ENCODE measurements around the gene LPCAT3.

The LPCAT3 gene

DNA sequence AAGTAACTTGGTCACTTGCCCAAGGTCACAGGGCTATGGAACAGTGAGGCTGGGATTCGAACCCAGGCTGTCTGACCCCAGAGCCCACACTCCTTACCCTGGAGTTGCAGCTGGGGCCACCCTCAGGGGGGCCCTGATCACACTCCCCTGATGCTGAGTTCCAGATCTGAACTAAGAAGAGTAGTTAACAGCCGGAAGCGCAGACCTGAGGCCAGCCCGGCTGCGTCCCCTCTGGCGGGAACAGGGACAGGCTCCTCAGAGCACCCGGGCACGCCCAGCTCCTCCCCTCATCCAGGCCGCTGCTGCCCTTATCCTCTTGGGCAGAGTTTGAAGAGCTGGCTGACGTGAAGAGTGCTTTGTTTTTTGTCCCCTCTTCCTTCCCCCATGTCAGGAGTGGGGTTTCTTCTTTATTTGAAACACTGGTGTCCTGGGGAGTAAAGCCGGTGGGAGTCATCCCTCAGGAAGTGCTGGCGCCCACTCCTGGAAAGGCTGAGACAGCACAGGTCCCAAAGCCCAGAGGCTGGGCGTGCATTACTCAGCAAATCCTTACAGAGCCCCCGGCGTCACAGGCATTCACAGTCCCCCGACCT, 56.5 kb downstream of the LPCAT3 start:
- no peak for TF ChIP-seq MAX (IDR thresholded peaks at IDR 0.05; ENCODE audit: low read depth, low read length)
- TF ChIP-seq, protein P1, sequence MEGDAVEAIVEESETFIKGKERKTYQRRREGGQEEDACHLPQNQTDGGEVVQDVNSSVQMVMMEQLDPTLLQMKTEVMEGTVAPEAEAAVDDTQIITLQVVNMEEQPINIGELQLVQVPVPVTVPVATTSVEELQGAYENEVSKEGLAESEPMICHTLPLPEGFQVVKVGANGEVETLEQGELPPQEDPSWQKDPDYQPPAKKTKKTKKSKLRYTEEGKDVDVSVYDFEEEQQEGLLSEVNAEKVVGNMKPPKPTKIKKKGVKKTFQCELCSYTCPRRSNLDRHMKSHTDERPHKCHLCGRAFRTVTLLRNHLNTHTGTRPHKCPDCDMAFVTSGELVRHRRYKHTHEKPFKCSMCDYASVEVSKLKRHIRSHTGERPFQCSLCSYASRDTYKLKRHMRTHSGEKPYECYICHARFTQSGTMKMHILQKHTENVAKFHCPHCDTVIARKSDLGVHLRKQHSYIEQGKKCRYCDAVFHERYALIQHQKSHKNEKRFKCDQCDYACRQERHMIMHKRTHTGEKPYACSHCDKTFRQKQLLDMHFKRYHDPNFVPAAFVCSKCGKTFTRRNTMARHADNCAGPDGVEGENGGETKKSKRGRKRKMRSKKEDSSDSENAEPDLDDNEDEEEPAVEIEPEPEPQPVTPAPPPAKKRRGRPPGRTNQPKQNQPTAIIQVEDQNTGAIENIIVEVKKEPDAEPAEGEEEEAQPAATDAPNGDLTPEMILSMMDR (IDR thresholded peaks at IDR 0.05; ENCODE audit: low read depth, low read length), result peak; percentile 47
- no peak for TF ChIP-seq MYC (IDR thresholded peaks at IDR 0.05; ENCODE audit: low read depth, low read length)
- TF ChIP-seq POLR2A (IDR thresholded peaks at IDR 0.05; ENCODE audit: extremely low read depth, insufficient read length), result peak; percentile 18
- H3K4me3 ChIP-seq (ENCODE audit: low read depth, low read length), result peak overlapping the region; percentile 44
- peak; percentile 89 for DNase-seq (ENCODE audit: low read depth)

GRCh38 chr12:6961278-6961694, 57.0 kb downstream of the LPCAT3 start:
- peak overlapping the region; percentile 44 for H3K4me3 ChIP-seq (ENCODE audit: low read depth, low read length)
- DNase-seq (ENCODE audit: low read depth), result peak; percentile 87
- peak; percentile 92 for TF ChIP-seq MAX (IDR thresholded peaks at IDR 0.05; ENCODE audit: low read depth, low read length)
- peak; percentile 95 for TF ChIP-seq MYC (IDR thresholded peaks at IDR 0.05; ENCODE audit: low read depth, low read length)
- no peak for TF ChIP-seq POLR2A (IDR thresholded peaks at IDR 0.05; ENCODE audit: extremely low read depth, insufficient read length)
- TF ChIP-seq, protein P1 (IDR thresholded peaks at IDR 0.05; ENCODE audit: low read depth, low read length), result no peak

GRCh38 chr12:6960593-6961277, 57.5 kb downstream of the LPCAT3 start:
- H3K4me3 ChIP-seq (ENCODE audit: low read depth, low read length), result no peak overlapping the region
- DNase-seq (ENCODE audit: low read depth), result peak; percentile 78
- TF ChIP-seq, protein P1 (IDR thresholded peaks at IDR 0.05; ENCODE audit: low read depth, low read length), result peak; percentile 38
- no peak for TF ChIP-seq MYC (IDR thresholded peaks at IDR 0.05; ENCODE audit: low read depth, low read length)
- TF ChIP-seq MAX (IDR thresholded peaks at IDR 0.05; ENCODE audit: low read depth, low read length), result peak; percentile 24; the same call in 1 of the 2 replicates
- no peak for TF ChIP-seq POLR2A (IDR thresholded peaks at IDR 0.05; ENCODE audit: extremely low read depth, insufficient read length)

- TF ChIP-seq POLR2A (IDR thresholded peaks at IDR 0.05; ENCODE audit: extremely low read depth, insufficient read length) (no peak), MYC (IDR thresholded peaks at IDR 0.05; ENCODE audit: low read depth, low read length) (no peak), MAX (IDR thresholded peaks at IDR 0.05; ENCODE audit: low read depth, low read length) (no peak)
- TF ChIP-seq, protein P1 (IDR thresholded peaks at IDR 0.05; ENCODE audit: low read depth, low read length), result no peak
- no peak overlapping the region for H3K4me3 ChIP-seq (ENCODE audit: low read depth, low read length)
These were observed 58.3 kb downstream of the LPCAT3 start for GRCh38 chr12:6959805-6960592.

GRCh38 chr12:6959058-6959804, 59.0 kb downstream of the LPCAT3 start:
- peak overlapping the region; percentile 36 for H3K4me3 ChIP-seq (ENCODE audit: low read depth, low read length)
- DNase-seq (ENCODE audit: low read depth), result peak; percentile 86
- TF ChIP-seq MAX (IDR thresholded peaks at IDR 0.05; ENCODE audit: low read depth, low read length) (peak; percentile 40; the same call in 1 of the 2 replicates), POLR2A (IDR thresholded peaks at IDR 0.05; ENCODE audit: extremely low read depth, insufficient read length) (peak; percentile 33), MYC (IDR thresholded peaks at IDR 0.05; ENCODE audit: low read depth, low read length) (peak; percentile 23; the same call in 1 of the 2 replicates)
- TF ChIP-seq, protein P1 (IDR thresholded peaks at IDR 0.05; ENCODE audit: low read depth, low read length), result no peak

More at GRCh38 chr12:6959805-6960592, 58.3 kb downstream of the LPCAT3 start:
- no peak for DNase-seq (ENCODE audit: low read depth)
